NB4 (cell line): ENCODE measurements around the gene C2CD5.

ENCODE experiments used
- CTCF ChIP-seq: IDR thresholded peaks from one replicate; pipeline ENCODE4 v1.5.1; 2012; ENCODE audit warnings: low read depth, low read length
- POLR2A ChIP-seq: IDR thresholded peaks from 2 replicates; pipeline ENCODE4 v1.6.1; 2011; ENCODE audit warnings: mild to moderate bottlenecking; ENCODE audit not compliant: insufficient read length; ENCODE audit errors: extremely low read depth

GRCh38 chr12:22588817-22589216, 44.5 kb upstream of the C2CD5 start:
- TF ChIP-seq CTCF (no peak), POLR2A (no peak)
